Body of pancreas (tissue), 4 donors: Measurements from ENCODE around the gene ACADVL.

Experiments used
- POLR2A ChIP-seq, 3 donors: fragments of 450-650 bp; IDR thresholded peaks; one replicate each; pipeline ENCODE4 v1.6.1; 2016; ENCODE audit warnings: antibody characterized with exemption in 3 of 3, mild to moderate bottlenecking in 2 of 3
- TF ChIP-seq, protein P1 (sequence below), 7 experiments: fragments of 450-650 bp in 4 of 7; fragments of 200-600 bp in 3 of 7; sonication (generic) in 3 of 7; IDR thresholded peaks; one replicate each; pipeline ENCODE4 v1.5.1; 2016 to 2019; ENCODE audit warnings: antibody characterized with exemption in 7 of 7

DNA sequence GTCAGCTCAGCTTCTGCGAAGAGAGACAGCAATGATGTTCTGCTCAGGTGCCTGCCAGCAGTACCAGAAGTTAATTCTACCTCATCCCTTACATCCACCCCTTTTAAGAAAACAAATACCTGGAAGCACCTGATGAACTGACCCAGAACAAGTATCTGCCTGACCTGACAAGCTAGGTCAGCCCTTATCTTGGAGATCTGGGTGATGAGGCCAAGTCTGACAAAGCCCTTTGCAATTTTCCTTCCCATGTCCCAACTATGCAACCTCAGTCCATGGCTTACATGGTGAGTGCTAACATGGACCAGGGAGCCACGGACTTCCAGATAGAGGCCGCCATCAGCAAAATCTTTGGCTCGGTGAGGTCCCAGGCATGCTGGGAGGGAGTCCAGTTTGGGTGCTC lies 3.6 kb downstream of the ACADVL start:
- TF ChIP-seq, protein P1, sequence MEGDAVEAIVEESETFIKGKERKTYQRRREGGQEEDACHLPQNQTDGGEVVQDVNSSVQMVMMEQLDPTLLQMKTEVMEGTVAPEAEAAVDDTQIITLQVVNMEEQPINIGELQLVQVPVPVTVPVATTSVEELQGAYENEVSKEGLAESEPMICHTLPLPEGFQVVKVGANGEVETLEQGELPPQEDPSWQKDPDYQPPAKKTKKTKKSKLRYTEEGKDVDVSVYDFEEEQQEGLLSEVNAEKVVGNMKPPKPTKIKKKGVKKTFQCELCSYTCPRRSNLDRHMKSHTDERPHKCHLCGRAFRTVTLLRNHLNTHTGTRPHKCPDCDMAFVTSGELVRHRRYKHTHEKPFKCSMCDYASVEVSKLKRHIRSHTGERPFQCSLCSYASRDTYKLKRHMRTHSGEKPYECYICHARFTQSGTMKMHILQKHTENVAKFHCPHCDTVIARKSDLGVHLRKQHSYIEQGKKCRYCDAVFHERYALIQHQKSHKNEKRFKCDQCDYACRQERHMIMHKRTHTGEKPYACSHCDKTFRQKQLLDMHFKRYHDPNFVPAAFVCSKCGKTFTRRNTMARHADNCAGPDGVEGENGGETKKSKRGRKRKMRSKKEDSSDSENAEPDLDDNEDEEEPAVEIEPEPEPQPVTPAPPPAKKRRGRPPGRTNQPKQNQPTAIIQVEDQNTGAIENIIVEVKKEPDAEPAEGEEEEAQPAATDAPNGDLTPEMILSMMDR (IDR thresholded peaks at IDR 0.05): no peak
- TF ChIP-seq POLR2A (IDR thresholded peaks at IDR 0.05): no peak
